KMS-11 (cell line): Measurements from ENCODE around the gene PALLD.

Experiments
- H2AFZ ChIP-seq: fragments of 200-600 bp; sonication (generic); 2 replicates; pipeline ENCODE4 v1.6.1; 2016; ENCODE audit warnings: antibody characterized with exemption, mixed run types, low read depth
- H3K27ac ChIP-seq: fragments of 200-600 bp; sonication (generic); 2 replicates; pipeline ENCODE4 v1.6.1; 2016; ENCODE audit warnings: mild to moderate bottlenecking, mixed run types
- H3K27me3 ChIP-seq: fragments of 200-600 bp; sonication (generic); 2 replicates; pipeline ENCODE4 v1.6.1; 2017; ENCODE audit warnings: mild to moderate bottlenecking, low read depth, mixed run types, moderate library complexity; ENCODE audit not compliant: insufficient read depth
- H3K36me3 ChIP-seq: fragments of 200-600 bp; sonication (generic); 2 replicates; pipeline ENCODE4 v1.6.1; 2017; ENCODE audit warnings: mild to moderate bottlenecking, mixed run types; ENCODE audit not compliant: insufficient read depth
- H3K4me1 ChIP-seq: fragments of 200-600 bp; sonication (generic); 2 replicates; pipeline ENCODE4 v1.6.1; 2016; ENCODE audit warnings: mild to moderate bottlenecking, low read depth, mixed run types; ENCODE audit not compliant: poor library complexity, severe bottlenecking
- H3K4me2 ChIP-seq: fragments of 200-600 bp; sonication (generic); 2 replicates; pipeline ENCODE4 v1.7.0; 2016; ENCODE audit warnings: mild to moderate bottlenecking, mixed run types
- H3K4me3 ChIP-seq: fragments of 200-600 bp; sonication (generic); IDR thresholded peaks from 2 replicates; pipeline ENCODE4 v1.6.1; 2017; ENCODE audit warnings: low read depth, low read length, mixed read lengths; ENCODE audit not compliant: insufficient read depth
- H3K79me2 ChIP-seq: fragments of 200-600 bp; sonication (generic); 2 replicates; pipeline ENCODE4 v1.6.1; 2016; ENCODE audit warnings: low read depth, mixed run types; ENCODE audit not compliant: insufficient read depth
- H3K9ac ChIP-seq: fragments of 200-600 bp; sonication (generic); 2 replicates; pipeline ENCODE4 v1.6.1; 2016; ENCODE audit warnings: mild to moderate bottlenecking, mixed run types
- H4K20me1 ChIP-seq: fragments of 200-600 bp; sonication (generic); 2 replicates; pipeline ENCODE4 v1.6.1; 2016; ENCODE audit warnings: mild to moderate bottlenecking, mixed run types; ENCODE audit not compliant: insufficient read depth
- CTCF ChIP-seq: fragments of 200-600 bp; sonication (generic); conservative IDR thresholded peaks from 2 replicates; pipeline ENCODE4 v1.6.1; 2017; ENCODE audit warnings: low read depth, mild to moderate bottlenecking, antibody characterized with exemption, low read length, moderate library complexity, mixed read lengths

PALLD gene

GRCh38 chr4:168822481-168822880 is 325.6 kb downstream of the PALLD start:
- Histone ChIP-seq H3K79me2 (no peaks in the 10 kb centered on the region), H3K27me3 (no peaks in the 10 kb centered on the region), H3K4me2 (no peak overlapping the region), H2AFZ (no peak overlapping the region), H3K9ac (no peak overlapping the region), H3K4me3 (no peak overlapping the region), H3K27ac (no peak overlapping the region), H4K20me1 (no peaks in the 10 kb centered on the region), H3K36me3 (no peaks in the 10 kb centered on the region), H3K4me1 (peaks cover 6% of the 10 kb centered on the region)
- TF ChIP-seq CTCF, result no peak

GRCh38 chr4:168825975-168826374 is 329.1 kb downstream of the PALLD start:
- H3K27ac ChIP-seq, result no peak overlapping the region
- no peak overlapping the region for H3K4me3 ChIP-seq
- H3K4me2 ChIP-seq, result no peak overlapping the region
- peaks cover 4% of the 10 kb centered on the region for H3K4me1 ChIP-seq
- no peaks in the 10 kb centered on the region for H3K27me3 ChIP-seq
- no peaks in the 10 kb centered on the region for H4K20me1 ChIP-seq
- TF ChIP-seq CTCF, result no peak
- no peaks in the 10 kb centered on the region for H3K36me3 ChIP-seq
- H3K79me2 ChIP-seq, result no peaks in the 10 kb centered on the region
- no peak overlapping the region for H2AFZ ChIP-seq
- no peak overlapping the region for H3K9ac ChIP-seq

- TF ChIP-seq CTCF, result no peak
- no peak overlapping the region for H2AFZ ChIP-seq
- H3K27me3 ChIP-seq, result no peaks in the 10 kb centered on the region
- no peaks in the 10 kb centered on the region for H3K79me2 ChIP-seq
- no peak overlapping the region for H3K4me3 ChIP-seq
- no peaks in the 10 kb centered on the region for H4K20me1 ChIP-seq
- H3K9ac ChIP-seq, result no peak overlapping the region
- no peak overlapping the region for H3K27ac ChIP-seq
- H3K4me1 ChIP-seq, result peaks cover 8% of the 10 kb centered on the region
- H3K4me2 ChIP-seq, result no peak overlapping the region
- no peaks in the 10 kb centered on the region for H3K36me3 ChIP-seq
Observed at GRCh38 chr4:168826620-168827019, 329.8 kb downstream of the PALLD start.

- peak overlapping the region; percentile 78 for H3K4me2 ChIP-seq
- TF ChIP-seq CTCF, result no peak
- no peaks in the 10 kb centered on the region for H4K20me1 ChIP-seq
- H3K27ac ChIP-seq, result no peak overlapping the region
- H2AFZ ChIP-seq, result peak overlapping the region; percentile 99
- H3K79me2 ChIP-seq, result peaks cover 36% of the 10 kb centered on the region
- peak overlapping the region; percentile 94; the same call in 1 of the 2 replicates for H3K9ac ChIP-seq
- no peak overlapping the region for H3K4me3 ChIP-seq
- H3K27me3 ChIP-seq, result no peaks in the 10 kb centered on the region
- peaks cover 36% of the 10 kb centered on the region for H3K4me1 ChIP-seq
- no peaks in the 10 kb centered on the region for H3K36me3 ChIP-seq
Observed at GRCh38 chr4:168830777-168831512, 334.1 kb downstream of the PALLD start.
